ENCODE data around the gene EVA1A.

The EVA1A gene

DNA sequence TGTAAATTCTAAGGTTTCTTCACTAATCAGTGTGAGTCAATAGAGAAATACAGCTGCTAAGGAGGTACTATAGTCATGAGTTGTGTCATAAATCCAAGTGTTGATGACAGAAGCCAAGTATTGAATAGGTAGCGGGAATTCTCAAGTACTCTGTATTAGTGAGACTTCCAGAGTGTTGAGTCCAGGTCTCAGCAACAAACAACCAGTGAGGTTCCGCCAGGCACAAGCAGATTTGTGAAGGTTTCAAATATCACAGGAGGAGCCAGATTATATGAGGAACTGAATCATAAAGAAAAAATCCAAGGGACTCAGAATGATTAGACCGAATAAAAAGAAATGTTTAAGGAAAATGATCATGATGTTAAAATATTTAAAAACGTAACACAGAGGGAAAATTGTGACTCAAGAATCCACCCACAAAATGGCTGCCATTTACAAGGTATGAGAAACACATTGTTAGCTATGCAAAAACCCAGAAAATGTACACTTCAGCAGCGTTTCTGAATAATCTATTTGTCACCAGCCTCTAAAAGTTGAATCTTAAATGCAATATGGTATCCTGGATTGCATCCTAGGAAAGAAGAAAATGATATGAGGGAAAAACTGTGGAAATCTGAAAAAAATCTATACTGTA, 27.3 kb upstream of the EVA1A start:
- no peak for DNase-seq

DNA sequence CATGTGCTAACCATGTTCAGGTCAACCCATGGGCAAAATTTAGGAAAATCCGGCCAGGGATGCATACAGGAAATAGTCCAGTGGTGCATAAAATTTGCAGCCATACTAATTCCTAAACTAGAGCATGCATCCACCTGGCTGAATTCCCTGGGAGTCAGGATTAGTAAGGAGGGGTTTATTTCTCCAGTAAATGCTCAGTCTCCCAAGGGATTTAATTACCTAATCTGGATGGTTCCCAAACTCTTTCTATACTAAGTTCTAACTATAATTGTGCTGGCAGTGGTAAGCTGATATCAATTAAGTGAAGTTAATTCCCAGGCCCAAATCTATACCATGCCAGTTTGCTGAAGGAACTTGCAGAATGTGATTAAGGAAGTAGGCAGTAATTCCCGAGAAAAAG, 26.2 kb upstream of the EVA1A start:
- DNase-seq, result no peak

DNA sequence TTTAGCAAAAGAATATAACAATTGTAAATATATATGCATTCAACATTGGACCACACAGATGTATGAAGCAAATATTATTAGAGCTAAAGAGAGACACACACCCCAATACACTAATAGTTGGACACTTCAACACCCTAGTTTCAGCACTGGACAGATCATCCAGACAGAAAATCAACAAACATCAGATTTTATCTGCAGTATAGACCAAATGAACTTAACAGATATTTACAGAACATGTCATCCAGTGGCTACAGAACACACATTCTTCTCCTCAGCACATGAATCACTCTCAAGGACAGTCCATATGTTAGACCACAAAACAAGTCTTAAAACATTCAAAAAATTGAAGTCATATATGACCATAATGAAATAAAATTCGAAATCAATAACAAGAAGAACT, 22.1 kb upstream of the EVA1A start:
- DNase-seq, result no peak

DNA sequence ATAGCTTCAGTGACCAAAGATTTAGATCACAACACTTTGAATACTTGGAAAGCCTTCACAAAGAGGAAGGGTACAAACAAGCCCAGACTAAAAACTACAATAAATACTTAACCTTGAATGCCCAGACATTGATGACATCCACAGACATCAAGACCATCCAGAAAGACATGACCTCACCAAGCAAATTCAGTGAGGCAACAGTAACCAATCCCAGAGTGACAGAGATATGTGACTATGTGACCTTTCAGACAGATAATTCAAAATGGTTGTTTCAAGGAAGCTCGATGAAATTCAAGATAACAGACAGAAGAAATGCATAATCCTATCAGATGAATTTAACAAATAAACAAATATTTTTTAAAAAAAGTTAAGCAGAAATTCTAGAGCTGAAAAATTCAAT, 19.9 kb upstream of the EVA1A start:
- DNase-seq, result no peak

DNA sequence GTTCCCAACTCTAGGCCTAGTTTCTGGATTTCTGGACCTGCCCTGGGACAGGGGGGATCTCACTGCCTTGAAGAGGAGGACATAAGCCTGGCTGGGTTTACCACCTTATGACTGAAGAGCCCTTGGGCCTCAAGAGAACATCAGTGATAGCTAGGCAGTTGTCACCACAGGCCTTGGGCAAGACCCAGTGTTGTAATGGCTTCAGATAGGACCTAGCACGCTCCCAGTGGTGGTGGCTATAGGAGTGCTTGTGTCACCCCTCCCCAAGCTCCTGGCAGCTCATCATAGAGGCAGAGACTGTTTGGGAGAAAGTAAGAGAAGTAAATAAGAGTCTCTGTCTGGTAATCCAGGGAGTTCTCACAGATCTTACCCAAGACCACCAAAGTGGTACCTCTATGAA, 19.4 kb upstream of the EVA1A start:
- DNase-seq, result no peak

DNA sequence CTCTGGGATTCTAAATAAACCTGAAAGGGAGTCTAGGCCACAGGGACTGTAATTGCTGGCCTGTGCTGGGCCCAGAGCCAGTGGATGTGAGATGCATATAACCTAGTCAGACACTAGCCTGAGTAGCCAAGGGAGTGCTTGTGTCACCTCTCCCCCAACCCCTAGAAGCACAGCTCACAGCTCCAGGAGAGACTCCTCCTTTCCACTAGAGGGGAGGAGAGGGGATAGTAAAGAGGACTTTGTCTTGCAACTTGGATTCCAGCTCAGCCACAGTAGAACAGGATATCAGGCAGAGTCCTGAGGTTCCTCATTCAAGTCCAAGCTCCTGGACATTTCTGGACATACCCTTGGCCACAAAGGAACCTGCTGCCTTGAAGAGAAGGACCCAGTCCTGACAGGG, 18.4 kb upstream of the EVA1A start:
- DNase-seq, result no peak

DNA sequence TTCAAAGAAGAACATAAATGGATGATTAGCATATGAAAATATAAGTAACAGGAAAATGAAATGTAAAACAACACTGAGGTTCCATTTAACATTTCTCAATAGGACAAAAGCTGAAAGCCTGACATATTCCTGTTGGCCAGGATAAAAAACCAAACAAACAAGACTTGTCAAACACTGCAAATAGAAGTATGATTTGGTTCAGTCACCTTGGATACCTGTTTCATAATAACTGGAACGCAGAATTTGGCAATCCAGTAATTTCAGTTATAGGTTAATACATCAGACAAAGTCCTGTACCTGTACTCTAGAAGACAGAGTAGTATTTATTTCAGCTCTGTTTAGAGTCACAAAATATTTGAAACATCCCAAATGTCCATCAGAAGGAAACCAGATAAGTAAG, 16.5 kb upstream of the EVA1A start:
- DNase-seq, result no peak

DNA sequence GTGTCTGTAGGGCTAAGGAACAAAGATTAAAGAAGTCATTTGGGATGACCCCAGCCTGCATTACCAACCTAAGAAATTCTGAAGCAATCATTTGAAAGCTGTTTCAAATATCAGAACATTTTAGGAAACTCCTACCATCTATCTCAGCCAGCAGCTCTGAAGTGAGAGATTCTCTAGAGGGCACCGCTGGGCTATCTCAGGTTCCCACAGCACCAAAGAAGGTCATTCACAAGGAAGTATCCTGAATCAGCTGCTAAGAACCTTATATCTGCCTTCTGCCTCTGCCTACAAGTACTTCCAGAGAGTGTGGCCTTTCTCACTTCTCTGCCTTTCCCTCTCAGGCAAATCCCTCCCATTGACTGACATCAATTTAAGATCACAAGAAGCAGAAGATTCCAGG, 13.4 kb upstream of the EVA1A start:
- DNase-seq, result no peak

DNA sequence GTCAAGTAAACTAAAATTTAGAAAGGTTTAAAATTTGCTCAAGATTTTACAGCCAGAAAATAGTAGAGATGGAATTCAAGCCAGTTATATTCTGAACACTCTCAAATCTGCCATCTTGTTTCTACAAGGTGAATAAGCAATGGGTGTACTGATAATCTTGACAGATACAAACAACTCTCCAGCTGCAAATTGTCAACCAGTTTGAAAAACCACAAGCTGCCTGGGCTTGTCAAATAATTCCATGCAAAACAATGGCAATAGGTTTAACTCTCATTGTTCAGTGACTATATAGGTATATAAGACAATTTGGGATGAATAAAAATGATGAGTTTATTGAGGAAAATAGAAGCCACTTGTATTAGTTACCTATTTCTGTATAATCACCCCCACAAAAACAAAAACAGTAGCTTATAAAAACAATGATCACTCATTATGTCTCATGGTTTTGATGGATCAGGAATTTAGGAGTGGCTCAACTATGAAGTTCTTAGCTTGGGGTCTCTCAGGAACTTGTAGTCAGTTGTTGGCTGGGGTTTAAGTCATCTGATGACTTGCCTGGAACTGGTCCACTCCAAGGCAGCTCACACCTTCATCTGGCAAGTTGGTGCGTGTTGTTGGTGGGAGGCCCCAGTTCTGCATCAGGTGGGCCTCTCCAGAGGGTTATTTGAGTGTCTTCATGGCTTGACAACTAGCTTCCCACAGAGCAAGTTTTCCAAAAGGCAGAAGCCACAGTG, 12.6 kb upstream of the EVA1A start:
- DNase-seq, result no peak

DNA sequence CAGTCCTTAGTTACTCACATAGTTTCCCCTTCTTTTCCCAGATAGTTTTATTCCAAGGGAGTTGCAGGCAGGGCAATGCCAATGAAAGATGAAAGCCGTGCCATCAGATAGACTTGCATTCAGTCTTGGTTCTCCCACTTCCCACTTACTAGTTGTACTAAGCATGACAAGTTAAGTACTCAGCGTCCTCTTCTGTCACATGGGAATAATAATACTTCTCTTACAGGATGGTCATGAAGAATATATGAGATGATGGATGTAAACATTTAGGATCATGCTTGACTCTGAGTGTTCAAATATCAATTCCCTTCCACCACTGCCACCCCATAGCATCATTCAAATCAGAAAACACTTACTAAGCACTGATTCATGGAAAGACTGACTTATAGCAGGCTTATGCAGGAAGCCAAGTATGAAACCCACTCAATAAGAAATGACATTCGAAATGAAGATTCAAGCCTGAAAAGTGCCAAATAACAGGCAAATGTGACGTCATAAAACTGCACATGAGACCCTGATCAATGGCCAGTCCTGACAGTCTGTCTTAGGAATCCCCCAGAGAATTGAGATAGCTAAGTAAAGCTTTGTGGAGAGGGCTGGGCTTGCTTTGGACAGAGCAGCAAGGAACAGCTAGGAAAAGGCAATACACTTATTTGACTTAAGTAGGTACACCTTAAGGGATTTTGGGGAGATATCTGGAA, 11.1 kb upstream of the EVA1A start:
- DNase-seq, result no peak

DNA sequence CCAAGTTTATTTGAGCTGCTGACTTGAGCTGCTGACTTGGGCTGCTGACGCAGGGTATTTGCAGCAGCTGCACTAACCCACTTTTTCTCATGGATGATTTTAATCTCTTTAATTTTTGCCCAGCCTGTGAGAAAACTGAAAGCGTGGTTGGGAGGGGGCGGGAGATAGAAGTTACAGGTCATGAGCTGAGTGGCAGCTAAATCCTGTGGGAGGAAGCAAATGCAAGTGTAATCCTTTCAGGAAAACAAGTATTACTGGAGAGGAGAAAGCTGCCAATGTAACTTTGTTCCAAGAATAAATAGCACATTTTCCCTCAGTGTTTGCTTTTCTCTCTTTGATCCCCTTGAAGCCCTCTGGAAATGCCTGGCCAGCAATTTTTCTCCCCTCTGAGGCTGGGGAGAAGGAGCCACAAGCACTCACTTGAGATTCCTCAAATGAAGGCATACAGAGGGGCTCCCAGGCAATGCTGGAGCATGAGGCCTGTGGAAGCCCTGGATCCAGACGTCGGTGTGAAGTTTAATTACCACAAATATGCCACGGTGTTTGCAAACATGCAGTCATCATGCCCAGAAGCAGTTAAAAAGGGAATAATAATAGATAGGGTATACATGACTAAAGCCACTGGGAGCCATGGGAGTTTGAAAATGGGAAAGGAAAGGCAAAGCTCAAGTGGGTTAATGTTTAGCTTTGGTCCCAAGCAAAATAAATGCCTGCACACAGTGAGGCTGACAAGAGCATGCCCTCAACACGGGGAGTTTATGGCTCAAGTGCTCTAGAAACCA, 10.4 kb upstream of the EVA1A start:
- no peak for DNase-seq

DNA sequence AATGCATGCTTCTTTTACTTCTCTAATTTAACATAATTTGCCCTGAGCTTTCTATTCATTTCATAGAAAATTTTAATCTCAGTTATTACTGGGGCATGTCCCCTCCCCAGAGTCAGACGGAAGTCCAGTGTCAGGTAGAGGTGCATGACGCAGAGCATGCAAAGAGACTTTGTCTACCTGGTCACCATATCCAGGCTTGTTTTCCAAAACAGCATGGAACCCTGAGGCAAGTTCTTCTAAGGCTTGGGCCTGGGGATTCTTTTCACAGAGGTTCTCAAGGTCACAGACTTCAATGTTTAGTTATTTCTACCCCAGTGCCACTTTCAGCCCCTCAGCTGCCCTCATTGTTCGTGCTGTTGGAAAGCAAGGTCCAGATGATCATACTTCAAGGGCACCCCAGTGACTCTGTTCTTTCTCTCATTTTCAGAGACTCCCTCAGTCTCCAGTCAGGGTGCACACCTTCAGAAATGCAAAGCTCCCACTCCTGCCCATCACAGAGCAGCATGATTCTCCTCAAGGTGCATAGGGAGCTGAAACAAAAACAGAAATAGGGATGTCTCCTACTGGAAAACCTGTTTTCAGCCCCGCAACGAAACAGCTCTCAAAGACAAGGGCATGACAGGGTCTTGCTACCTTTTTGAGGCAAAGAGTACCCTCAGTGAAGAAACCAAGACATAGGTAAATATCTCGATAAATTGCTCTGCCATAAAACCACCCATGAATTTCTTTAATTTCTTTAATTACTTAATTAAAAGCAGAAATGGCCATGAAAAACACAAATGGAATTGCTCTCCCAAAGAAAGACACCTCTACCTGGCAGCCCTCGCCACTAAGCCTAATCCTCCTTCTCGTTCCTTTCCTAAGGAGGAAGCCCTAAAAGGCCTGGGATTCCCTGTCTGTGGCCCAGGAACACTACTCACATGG, 9.5 kb upstream of the EVA1A start:
- DNase-seq, result no peak

DNA sequence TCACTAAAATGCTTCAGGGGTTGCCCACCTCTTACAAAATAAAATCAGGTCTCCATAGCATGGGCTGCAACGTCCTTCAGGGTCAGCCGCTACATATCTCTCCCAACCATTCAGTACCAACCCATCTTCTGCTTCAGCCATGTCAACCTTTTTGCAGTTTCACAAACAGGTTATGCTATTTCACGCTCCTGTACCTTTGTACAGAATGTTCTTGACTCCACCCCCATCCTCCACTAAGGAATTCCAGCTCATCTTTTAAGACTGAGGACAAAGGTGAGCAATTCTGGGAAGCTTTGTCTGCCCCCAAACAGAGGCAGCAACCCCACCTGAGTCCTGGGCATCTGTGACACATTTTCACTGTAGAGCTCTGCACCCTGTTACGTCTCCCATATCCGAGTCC, 8.8 kb upstream of the EVA1A start:
- DNase-seq, result no peak

DNA sequence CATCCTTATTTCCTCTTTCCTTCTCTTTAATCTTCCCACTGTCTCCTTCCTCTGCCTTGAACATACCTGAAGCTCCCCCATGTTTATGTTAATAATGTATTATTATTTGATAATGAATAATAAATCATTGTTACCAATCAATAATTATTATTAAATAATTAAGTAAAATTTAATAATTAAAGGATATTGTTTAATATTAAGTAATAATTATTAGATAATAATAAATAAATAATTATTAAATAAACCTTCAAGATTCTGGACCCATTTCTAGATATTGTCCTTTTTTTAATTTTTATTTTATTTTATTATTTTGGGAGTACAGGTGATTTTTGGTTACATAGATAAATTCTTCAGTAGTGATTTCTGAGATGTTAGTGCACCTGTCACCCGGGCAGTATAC, 7.4 kb upstream of the EVA1A start:
- DNase-seq, result no peak

DNA sequence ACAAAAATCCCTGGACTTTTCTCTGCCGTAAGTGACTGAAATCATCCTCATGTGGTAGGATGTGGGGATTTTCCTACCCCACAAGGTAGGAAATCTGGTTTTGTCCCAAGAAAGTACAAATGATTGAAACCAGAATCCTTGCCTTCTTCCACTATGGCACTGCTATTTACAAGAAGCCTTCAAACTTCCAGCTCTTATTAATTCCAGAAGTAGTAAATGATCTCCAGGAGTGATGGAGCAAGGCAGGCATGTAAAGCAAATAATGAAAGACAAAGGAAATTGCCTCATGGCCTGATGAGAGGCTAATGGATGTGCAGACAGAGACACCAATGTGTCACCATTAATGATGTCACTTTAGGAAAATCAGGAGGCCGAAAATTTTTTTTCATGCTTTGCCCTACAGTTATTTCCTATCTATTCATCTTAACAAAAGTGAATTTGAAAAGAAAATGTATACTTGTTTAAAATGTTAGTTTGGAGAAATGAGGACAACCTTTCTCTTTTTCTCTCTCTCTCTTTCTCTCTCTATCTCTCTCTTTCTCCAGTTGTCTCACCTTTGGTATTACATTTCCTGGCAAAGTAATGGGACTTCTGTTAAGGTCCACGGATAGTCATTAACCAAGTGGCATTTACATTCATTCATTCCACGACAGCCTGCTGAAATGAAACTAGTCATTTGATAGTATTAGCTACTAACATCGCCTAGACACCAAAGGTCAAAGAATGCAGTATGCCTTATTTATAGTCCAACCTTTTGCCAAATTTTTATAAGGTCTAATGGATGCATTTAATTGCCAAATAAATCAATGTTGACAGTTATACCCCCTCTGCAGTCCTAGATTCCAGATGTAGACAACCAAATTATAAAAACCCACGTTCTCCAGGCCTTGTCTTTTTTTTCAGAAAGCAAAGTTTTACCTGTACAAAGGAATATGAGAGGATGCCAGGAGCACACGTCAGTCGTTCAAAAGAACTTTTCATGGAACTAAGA, 5.0 kb upstream of the EVA1A start:
- no peak for DNase-seq

DNA sequence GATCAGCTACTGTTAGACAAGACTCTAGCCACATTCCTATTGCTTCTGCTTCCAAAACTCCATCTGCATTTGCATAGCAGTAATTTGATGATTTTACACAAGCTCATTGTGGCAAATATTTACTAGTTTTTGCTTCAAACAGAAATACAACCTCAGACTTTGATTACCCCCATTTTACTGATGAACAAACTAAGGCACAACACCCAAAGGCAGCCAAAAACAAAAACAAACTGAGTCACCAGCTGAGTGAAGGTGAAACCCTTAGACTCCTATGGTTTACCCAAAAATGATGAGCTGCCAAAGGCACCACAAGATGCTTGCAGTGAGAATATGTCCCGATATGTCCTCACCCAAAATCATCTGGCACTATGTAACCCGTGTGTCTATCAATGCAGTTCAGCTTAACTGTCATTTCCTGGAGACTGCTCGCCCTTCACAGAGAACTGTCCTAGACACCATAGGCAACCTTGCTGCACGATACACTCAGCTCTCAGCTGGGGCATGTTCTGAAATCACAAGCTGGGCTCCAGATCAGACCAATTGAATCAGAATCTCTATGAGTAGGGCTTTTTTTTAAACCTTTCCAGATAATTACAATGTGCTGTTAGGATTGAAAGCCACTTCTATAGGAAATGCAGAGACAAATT, 4.1 kb upstream of the EVA1A start:
- DNase-seq, result no peak

DNA sequence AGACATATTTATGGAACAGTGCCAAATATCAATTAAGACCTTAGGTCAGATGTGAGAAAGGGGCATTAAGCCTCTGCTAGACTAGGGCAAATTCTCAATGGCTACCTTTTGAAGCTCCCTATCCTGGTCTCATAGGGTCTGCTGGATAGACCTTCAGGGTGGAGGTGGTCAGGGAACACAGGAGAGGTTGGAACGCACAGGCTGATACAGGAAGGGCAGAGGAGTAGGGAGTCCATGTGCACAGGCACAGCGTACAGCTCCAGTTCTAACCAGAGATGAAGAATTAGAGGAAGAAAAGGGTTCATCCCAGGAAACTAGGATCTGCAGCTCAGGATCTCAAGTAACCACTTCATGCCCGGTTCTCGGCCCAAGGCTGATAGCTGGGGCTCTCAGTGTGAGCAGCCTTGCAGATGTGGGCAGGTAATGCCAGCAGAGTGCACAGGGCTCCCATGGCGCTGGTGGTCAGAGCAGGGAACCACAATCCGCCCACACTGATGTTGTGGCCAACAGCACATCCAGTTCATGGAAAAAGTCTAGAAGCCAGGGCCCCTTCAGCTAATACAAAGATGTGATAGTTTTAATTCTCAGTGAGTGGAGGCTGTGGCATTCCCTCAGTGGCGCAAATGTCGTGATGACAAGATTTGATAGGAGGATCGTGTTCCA, 3.4 kb upstream of the EVA1A start:
- no peak for DNase-seq

DNA sequence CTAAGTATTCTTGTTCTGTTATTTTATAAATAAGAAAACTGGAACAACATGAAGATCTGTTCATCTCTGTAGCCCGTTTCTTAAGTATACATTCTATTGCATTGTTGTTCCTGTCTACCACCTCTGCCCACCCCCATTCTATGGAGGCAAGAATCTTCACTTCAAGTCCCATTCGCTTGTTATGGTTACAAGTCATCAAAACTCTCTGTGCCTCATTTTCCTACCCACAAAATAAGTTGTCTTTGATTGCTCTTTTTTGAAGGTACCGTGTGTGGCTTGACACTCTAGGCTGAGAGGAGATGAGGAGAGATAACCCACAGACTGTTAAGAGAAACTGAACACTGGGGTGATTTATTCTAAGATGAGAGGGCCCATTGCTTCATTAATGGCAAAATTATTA, 2.9 kb upstream of the EVA1A start:
- DNase-seq, result no peak

DNA sequence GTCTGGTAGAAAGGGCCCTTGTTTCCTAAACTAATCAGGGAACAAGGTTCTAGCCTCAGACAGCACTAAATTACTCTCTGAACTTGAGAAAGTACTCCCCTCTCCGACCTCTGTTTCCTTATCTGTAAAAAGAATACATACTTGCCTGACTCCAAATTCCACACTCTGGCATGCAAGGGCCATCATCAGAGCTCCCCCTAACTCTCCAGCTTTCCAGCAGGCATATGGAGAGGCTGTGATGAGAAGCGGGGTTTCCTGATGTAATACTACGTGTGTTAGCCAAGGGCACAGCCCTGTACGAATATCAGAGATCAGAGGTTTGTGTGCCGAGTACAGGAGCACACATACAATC, 1.8 kb upstream of the EVA1A start:
- DNase-seq, result no peak

Measured in DMS 273 treated with DMSO at 0.1 percent for 48 hours (cell line).